ENCODE results near the gene CD3G.
"Not testable (repeated sequence)": the region's sequence is repeated elsewhere in the genome, so short reads cannot be mapped to it uniquely, and the experiment has no call there.

Gene CD3G

GRCh38 chr11:118380571-118380970 lies 36.4 kb downstream of the CD3G start:
- DNase-seq (ENCODE audit: low spot score) = no peak

GRCh38 chr11:118382954-118383353 lies 38.8 kb downstream of the CD3G start:
- DNase-seq (ENCODE audit: low spot score) = no peak

- no peak for DNase-seq (ENCODE audit: low spot score)
These were observed 39.5 kb downstream of the CD3G start for GRCh38 chr11:118383657-118384056.

- no peak for DNase-seq (ENCODE audit: low spot score)
These were observed 52.0 kb downstream of the CD3G start for GRCh38 chr11:118396097-118396501.

GRCh38 chr11:118397448-118397847 lies 53.3 kb downstream of the CD3G start:
- DNase-seq (ENCODE audit: low spot score) = no peak

GRCh38 chr11:118398791-118399559 lies 54.8 kb downstream of the CD3G start:
- DNase-seq (ENCODE audit: low spot score) = peak; percentile 5

GRCh38 chr11:118401151-118401879 lies 57.2 kb downstream of the CD3G start, which contains the start of gene ATP5MG:
ATP5MG (plus strand) TSS chr11:118401606; CDS start chr11:118401666, 60 bp downstream.
- peak; percentile 81 for DNase-seq (ENCODE audit: low spot score)

- peak; percentile 17 for DNase-seq (ENCODE audit: low spot score)
These were observed 57.9 kb downstream of the CD3G start for GRCh38 chr11:118401880-118402590.

- not testable (repeated sequence) for DNase-seq (ENCODE audit: low spot score)
These were observed 58.5 kb downstream of the CD3G start for GRCh38 chr11:118402594-118402993.

Data from COLO829 (cell line).